ENCODE results near the gene PSAT1. TPM values are rescaled to one million over a fixed set of nuclear protein-coding genes. Genes with fewer than 3 reads are reported as not detected.

PSAT1 gene
- polyA plus RNA-seq (30.2 to 88.9 TPM (median 62.7 TPM) in 3 replicates), polyA minus RNA-seq (23.5 to 52.3 TPM (median 27.4 TPM) in 3 replicates)
- polyA plus RNA-seq (2011; ENCODE audit: low read depth) = 130 TPM
- polyA plus RNA-seq (2011; cell fraction: cytosol; rRNA removed) = 42.2 and 75.0 TPM in 2 replicates
- polyA plus RNA-seq (2011; cell fraction: nucleus; rRNA removed) = 34.6 and 49.3 TPM in 2 replicates
- polyA plus RNA-seq (2012; ENCODE audit: low replicate concordance) = 52.0 and 154 TPM in 2 replicates
- 34.9 TPM for polyA minus RNA-seq (2011; cell fraction: cytosol; rRNA and poly(A)+ RNA removed)
- 18.7 and 27.7 TPM in 2 replicates for polyA minus RNA-seq (2011; cell fraction: nucleus; rRNA and poly(A)+ RNA removed)

GRCh38 chr9:78296893-78297671 lies at the start of gene PSAT1:
PSAT1 (plus strand) TSS chr9:78297125; CDS start chr9:78297211, 86 bp downstream.
- dilution Hi-C loops (cut with MboI; ENCODE audit: extremely low pct_ligation_motif_present, low sequenced_read_pairs) = no loop called here

GRCh38 chr9:78248635-78249034 lies 48.3 kb upstream of the PSAT1 start:
- Histone ChIP-seq H3K9ac (ENCODE audit: control insufficient read depth, extremely low read depth, insufficient read depth, low read length) (no peak overlapping the region), H3K4me1 (ENCODE audit: control insufficient read depth, extremely low read depth, insufficient read depth, low read length) (no peaks in the 10 kb centered on the region), H3K36me3 (ENCODE audit: control insufficient read depth in 2 of 2, extremely low read depth in 1 of 2, insufficient read depth in 2 of 2, low read length in 2 of 2) (no peaks in the 10 kb centered on the region), H4K20me1 (ENCODE audit: control insufficient read depth, extremely low read depth, insufficient read depth, low read length) (no peaks in the 10 kb centered on the region), H3K4me2 (ENCODE audit: control insufficient read depth, extremely low read depth, insufficient read depth, low read depth, low read length) (no peak overlapping the region), H3K9me1 (ENCODE audit: control insufficient read depth, extremely low read depth, insufficient read depth, low read length) (no peaks in the 10 kb centered on the region), H3K27ac (ENCODE audit: control insufficient read depth, insufficient read depth, low read length) (no peak overlapping the region), H3K4me3 (ENCODE audit: control insufficient read depth in 2 of 3, extremely low read depth in 1 of 3, insufficient read depth in 2 of 3, low read depth in 1 of 3, low read length in 3 of 3) (no peak overlapping the region), H3K9me3 (ENCODE audit: control insufficient read depth, low read depth, low read length) (no peaks in the 10 kb centered on the region), H3K27me3 (ENCODE audit: control insufficient read depth, extremely low read depth, insufficient read depth, low read length) (no peaks in the 10 kb centered on the region), H3K79me2 (ENCODE audit: control insufficient read depth, insufficient read depth, low read length) (no peaks in the 10 kb centered on the region), H2AFZ (ENCODE audit: control insufficient read depth, low read length) (no peak overlapping the region)
- DNase-seq (ENCODE audit: low read depth, low spot score) (no peak), FAIRE-seq (no peak)
- dilution Hi-C loops (cut with MboI; ENCODE audit: extremely low pct_ligation_motif_present, low sequenced_read_pairs) = no loop called here
- TF ChIP-seq CTCF (optimal IDR thresholded peaks at IDR 0.05 in 1 of 3, IDR thresholded peaks at IDR 0.05 in 1 of 3, conservative IDR thresholded peaks at IDR 0.05 in 1 of 3; ENCODE audit: extremely low read depth in 1 of 3, insufficient read depth in 2 of 3, low read length in 3 of 3) (no peak), EZH2 (IDR thresholded peaks at IDR 0.05; ENCODE audit: low read length) (no peak)

More at GRCh38 chr9:78296893-78297671, at the start of gene PSAT1:
- Histone ChIP-seq H3K27me3 (ENCODE audit: control insufficient read depth, extremely low read depth, insufficient read depth, low read length) (no peaks in the 10 kb centered on the region), H4K20me1 (ENCODE audit: control insufficient read depth, extremely low read depth, insufficient read depth, low read length) (no peaks in the 10 kb centered on the region), H3K9ac (ENCODE audit: control insufficient read depth, extremely low read depth, insufficient read depth, low read length) (peak within 1 kb of the TSS; percentile 87), H3K36me3 (ENCODE audit: control insufficient read depth in 2 of 2, extremely low read depth in 1 of 2, insufficient read depth in 2 of 2, low read length in 2 of 2) (peaks cover 1 to 21% of the 10 kb centered on the region in 2 experiments), H3K4me2 (ENCODE audit: control insufficient read depth, extremely low read depth, insufficient read depth, low read depth, low read length) (peak within 1 kb of the TSS; percentile 96), H2AFZ (ENCODE audit: control insufficient read depth, low read length) (peak within 1 kb of the TSS; percentile 94), H3K4me1 (ENCODE audit: control insufficient read depth, extremely low read depth, insufficient read depth, low read length) (peaks cover 11% of the 10 kb centered on the region), H3K79me2 (ENCODE audit: control insufficient read depth, insufficient read depth, low read length) (peaks cover 16% of the 10 kb centered on the region), H3K4me3 (ENCODE audit: control insufficient read depth in 2 of 3, extremely low read depth in 1 of 3, insufficient read depth in 2 of 3, low read depth in 1 of 3, low read length in 3 of 3) (peak within 1 kb of the TSS; percentile 66 to 96 (median 85)), H3K27ac (ENCODE audit: control insufficient read depth, insufficient read depth, low read length) (peak within 1 kb of the TSS; percentile 81), H3K9me3 (ENCODE audit: control insufficient read depth, low read depth, low read length) (no peaks in the 10 kb centered on the region), H3K9me1 (ENCODE audit: control insufficient read depth, extremely low read depth, insufficient read depth, low read length) (no peaks in the 10 kb centered on the region)
- FAIRE-seq = peak; percentile 79
- peak; percentile 73 for DNase-seq (ENCODE audit: low read depth, low spot score)
- TF ChIP-seq EZH2 (IDR thresholded peaks at IDR 0.05; ENCODE audit: low read length) = no peak
- peak in 2 of 3 experiments; percentile 26 to 34 for TF ChIP-seq CTCF (optimal IDR thresholded peaks at IDR 0.05 in 1 of 3, IDR thresholded peaks at IDR 0.05 in 1 of 3, conservative IDR thresholded peaks at IDR 0.05 in 1 of 3; ENCODE audit: extremely low read depth in 1 of 3, insufficient read depth in 2 of 3, low read length in 3 of 3)

All from keratinocyte (primary cell).